SKM-1 treated with dmso at 0.1 percent for 144 hours (cell line): ENCODE data around the gene DAZAP1.
"Not testable (repeated sequence)": the region's sequence is repeated elsewhere in the genome, so short reads cannot be mapped to it uniquely, and the experiment has no call there.

Experiments used
- DNase-seq: peaks from one replicate; lab custom pipeline; 2025; ENCODE audit not compliant: unreplicated experiment; lab: John Stamatoyannopoulos, UW

DAZAP1 gene

DNA sequence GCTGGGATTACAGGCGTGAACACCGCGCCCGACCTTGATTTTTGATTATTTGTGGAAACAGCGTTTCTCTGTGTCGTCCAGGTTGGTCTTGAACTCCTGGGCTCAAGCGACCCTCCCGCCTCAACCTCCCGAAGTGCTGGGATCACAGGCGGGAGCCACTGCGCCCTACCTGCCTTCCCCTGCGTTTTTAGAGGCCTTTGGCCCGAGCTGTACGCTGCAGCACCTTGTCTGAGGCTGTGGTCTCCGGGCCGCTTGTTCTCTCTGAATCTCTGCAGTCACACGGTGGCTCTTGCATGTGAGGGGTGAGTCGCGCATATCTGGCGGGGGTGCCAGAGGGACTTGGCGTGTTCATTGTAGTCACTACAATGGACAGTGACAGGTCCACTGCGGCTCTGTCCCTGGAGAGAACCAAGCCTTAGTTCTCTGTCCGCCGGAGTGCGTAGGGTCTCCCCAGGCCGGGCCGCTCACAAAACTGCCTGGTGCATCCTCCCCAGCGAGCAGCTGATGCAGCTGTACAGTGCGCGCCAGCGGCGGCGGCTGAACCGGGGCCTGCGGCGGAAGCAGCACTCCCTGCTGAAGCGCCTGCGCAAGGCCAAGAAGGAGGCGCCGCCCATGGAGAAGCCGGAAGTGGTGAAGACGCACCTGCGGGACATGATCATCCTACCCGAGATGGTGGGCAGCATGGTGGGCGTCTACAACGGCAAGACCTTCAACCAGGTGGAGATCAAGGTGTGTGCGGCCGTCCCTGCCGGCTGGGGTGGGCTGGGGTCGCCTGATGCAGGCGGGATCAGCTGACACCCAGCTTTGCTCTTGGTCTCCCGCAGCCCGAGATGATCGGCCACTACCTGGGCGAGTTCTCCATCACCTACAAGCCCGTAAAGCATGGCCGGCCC, 32.4 kb downstream of the DAZAP1 start:
- not testable (repeated sequence) for DNase-seq

DNA sequence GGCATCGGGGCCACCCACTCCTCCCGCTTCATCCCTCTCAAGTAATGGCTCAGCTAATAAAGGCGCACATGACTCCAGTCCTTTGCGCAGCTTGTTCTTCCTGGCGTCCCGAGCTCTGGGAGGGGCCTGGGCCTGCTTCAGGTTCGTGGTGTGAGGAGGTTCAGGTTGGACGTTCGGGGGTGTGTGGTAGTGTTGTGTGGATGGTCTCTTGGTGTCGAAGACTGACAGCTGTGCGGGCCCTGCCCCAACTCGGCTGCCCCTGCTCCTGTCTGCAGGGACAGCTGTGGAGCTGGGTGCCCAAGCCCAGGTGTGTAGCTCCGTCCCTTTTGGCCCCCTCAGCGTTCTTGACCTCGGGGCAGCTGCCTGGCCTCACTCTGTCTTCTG, 33.0 kb downstream of the DAZAP1 start:
- no peak for DNase-seq

DNA sequence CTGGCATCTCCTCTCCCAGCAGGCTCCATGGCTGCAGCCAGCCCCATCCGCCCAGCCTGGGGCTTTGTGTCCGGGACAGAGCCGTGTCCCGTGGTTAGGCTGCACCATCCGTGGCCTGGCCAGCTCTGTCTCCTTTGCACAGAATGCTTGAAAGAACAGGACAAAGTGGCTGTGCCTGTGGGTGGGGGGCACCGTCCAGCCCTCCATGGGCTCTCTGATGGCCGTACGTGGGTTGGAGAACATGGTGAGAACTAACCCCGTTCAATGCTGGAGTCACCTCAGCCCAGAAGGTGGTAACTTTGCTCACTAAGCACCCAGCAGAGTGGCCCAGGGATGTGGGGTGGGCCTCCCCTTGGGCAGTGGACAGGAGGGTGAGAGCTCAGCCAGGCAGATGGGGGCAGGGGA, 33.6 kb downstream of the DAZAP1 start:
- no peak for DNase-seq

DNA sequence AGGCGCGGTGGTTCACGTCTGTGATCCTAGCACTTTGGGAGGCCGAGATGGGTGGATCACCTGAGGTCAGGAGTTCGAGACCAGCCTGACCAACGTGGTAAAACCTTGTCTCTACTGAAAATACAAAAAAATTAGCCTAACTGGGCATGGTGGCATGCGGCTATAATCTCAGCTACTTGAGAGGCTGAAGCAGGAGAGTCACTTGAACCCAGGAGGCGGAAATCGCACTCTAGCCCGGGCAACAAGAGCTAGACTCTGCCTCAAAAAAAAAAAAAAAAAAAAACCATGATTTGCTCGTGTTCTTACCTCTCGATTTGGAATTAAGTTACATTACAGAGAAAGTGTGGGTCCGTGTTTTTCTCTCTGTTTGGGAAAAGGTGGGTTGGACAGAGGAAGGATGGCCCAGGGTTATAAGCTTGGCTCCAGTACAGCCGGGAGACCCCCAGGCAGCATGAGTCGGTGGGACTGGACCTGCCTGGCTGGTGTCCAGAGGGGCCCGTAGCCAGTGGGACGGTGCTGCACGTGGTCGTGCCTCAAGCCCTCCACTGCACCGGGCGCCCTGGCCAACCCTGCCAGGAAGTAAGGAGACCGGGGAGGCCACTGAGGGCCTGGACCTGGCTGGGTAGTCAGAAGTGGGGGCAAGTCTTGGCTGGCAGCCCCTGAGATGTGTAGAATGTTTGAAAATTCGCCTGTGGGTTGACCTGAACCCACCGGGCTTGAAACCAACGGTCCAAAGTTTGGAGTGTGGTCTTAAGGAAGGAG, 34.5 kb downstream of the DAZAP1 start:
- no peak for DNase-seq

DNA sequence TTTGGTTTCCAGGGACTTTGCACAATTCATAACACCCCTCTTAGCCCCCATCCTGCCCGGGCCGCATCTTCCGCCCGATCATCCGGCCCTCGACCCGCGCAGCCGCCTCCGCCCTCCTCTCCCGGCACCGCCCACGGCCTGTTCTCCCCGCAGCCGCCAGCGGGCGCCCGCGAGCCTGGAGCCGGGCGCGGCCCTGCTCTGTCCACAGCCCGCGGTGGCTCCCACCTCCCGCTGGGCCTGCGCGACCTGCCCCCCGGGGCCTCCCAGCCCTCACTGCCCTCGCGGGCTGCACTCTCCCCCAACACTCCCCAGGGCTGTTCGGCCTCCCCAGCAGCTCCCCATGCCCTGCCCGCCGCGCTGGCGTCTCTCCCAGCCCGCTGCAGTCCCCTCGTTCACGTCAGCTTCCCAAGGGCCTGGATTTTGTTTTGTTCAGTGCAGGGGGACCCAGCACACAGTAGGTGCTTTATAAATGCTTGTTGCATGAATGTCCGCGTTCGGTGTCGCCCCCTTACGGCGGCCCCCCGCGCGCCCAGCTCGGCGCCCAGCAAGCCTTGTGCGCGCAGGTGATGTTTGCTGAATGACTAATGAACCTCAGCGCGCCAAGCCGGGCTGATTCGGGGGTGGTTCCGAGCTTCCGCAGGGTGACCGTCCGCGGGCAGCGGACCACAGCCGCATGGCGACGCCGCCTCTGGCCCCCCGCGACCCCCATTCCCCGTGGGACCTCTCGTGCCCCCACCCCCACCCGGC, 38.0 kb downstream of the DAZAP1 start:
- DNase-seq: peak; percentile 49

DNA sequence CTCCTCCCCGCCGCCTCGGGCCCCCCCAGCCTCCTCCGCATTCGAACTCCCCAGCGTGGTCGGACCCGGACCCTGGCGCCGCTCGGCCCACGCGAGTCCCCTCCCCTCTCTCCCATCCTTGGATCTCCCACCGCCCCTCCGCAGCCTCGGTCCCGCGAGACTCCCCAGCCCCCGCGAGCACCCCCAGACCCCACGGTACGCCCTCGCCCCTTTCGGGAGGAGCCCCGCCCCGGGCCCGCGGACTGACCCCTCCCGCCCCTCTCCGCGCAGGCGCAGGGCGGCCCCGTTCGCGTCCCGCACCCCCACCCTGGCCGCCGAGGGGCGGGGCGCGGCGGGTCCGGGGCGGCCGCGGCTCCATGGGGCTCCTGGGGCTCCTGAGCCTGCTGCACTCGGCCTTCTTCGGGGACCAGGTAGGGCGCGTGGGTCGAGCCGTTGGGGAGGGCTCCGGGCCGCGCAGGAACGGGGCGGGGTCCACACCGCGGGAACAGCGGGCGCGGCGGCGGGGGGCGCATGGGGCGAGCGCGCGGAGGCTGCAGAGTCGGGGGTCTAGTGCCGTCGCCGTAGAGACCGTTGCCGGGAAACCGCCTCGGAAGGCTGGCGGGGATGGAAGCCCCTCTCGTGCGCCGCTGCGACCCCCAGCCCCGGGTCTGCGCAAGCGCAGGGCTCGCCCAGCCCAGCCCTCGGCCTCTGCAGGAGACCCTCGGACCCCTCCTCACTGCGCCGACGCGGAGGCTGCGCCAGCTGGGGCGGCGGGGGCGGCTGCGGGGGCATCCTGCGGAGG, 38.7 kb downstream of the DAZAP1 start:
- DNase-seq: no peak

DNA sequence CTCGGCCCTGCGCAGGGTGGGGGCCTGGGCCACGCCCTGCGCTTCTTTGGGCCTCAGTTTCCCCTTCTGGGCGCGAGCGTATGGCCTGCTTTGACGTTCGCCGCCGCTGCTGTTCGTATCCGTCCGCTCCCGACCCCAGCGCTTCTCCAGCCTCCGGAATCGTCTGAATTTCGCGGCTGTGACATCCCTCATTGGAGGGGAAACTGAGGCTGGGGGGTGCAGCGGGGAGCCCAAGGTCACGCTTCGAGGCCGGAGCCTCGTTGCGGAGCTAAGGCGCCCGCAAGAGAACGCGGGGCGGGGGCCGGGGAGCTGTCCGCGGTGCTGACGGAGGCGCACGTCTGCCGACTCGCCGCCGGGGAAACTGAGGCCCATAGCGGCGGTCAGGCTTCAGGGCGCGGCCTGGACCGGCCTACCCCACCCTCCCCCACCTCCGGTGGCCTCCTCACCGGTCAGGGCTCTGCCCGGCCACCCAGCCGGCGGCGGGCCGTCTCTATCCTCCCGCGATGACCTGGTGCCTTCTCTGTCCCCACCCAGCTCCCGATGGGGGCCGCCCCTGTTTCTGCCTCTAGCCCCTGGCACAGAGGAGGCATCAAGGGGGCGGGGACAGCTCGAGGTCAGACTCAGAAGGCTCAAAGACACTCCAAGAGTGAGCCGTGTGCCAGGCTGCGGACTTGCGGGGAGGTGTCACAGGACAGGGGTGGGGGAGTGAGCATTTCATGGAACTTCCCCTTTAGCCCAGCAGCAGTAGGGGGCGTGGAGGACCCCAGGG, 39.5 kb downstream of the DAZAP1 start:
- no peak for DNase-seq

DNA sequence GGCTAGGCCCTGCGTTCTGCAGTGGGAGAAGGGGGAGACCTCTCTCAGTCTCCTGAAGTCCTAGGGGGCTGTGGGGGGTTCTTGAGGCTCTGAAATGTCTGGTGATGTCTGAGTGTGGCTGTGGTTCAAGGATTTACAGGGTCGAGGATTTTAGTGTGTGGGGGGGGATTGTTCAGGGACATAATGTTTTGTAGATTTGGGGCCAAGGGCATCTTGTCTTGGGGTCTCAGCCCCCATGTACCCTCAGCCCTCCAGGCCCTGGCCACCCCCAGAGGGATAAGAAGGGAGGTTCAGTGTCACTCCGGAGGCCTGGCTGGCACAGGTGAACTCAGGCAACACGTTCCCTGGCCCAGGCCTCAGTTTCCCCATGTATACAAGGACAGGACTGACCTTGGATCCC, 40.1 kb downstream of the DAZAP1 start:
- DNase-seq: no peak

DNA sequence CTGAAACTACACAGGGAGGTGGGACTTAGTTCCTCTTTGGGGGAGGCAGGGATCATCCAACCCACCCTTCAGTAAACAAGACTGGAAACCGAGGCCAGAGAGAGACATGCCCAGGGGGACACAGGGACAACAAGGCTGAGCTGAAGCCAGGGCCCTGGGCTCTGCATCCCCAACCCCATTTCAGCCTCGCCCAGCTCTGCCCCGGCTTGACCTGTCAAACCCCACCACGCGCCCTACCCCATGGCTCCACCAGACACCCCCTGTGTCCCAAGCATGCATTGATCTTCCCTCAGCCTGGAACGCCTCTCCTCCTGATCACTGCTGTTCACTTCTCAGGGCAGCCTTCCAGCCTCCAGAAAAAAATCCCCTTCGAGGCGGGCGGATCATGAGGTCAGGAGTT, 40.6 kb downstream of the DAZAP1 start:
- DNase-seq: no peak

DNA sequence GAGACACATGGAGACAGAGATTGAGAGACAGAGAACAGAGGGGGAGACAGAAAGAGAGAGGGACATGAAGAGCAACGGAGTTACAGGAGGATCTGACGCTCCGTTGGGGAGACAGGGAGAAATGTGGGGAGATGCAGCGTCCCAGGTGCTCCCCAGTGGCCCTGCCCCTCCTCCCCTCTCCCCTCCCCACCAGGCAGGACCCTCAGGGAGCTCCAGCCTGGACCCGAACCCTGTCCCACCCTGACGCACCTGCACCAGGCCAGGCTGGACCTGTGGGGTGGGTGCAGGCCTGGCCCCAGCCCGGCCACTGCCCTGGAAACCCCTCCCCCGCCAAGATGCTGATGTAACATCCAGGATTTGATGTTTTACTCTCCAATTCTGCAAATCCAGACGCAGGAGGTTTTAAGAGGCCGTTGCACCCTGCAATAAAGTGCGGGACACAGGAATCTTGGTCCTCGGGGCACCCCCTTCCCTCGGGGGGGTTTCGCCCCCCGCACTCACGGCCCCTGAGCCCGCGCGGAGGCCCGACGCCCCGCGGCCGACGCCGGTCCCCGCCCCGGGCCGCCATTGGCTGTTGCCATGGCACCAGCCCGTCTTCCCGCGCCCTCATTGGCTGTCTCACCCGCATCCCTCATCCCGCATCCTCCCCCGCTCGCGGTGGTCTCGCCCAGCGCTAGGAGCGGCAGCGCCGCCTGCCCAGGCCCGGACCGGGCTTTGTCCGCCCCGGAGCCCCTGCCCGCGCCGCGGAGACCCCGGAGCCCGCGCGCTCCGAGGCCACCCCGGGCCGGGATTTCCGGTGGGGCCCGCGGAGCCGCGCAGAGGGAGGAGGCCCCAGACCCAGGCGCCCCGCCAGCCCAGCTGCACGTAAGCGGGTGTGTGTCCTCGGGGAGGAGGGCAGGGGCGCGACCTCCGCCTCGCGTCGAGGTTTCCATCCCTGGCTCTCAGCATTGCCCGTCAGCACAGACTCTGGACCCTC, 42.4 kb downstream of the DAZAP1 start, which contains the start of gene APC2:
APC2 (plus strand) TSS at position 655 of the 976 bp plus-strand sequence. CDS start 2,881 bp downstream, outside the sequence.
- no peak for DNase-seq

DNA sequence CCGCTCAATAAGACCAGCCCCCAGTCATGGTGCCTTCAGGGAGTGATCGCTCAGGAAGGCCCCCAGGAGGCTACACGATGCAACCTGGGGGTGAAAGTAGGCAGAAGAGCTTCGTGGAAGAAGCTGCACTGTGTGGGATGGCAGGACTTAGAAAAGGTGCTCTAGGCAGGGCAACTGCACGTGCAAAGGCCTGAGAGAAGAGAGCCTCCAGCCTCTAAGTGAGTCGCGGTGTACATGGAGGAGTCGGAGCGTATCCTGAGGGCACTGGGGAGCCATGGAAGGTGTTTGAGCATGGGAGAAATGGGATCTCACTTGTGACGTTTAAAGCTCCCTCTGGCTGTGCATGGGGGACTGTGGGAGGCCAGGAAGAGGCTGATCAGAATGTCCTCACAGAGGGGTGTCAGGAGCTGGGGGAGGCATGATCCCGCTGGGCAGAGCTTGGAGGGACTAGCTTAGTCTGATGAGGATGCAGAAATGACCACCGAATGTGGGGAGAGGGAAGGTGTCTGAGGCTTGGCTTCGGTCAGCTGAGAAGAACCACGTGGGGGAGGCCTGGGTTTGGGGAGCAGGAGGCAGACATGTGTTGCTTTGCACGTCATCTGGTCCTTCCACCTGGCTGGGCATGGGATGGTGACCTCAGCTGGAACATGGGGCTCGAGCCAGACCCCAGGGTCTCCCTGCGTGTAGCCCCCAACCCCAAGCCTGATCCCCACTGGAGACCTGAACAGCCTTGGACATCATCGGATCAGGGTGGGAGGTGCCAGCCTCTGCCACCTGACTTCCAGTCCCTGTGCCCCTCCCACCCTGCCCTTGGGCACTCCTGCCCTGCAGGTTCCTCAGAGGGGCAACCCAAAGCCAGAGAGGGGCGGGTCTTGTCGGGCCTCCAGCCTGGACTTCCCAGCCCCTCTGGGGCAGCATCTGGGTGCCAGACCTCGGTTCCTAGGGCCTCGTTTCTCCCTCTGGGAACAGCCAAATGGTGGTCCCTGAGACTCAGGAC, 43.6 kb downstream of the DAZAP1 start:
- no peak for DNase-seq

DNA sequence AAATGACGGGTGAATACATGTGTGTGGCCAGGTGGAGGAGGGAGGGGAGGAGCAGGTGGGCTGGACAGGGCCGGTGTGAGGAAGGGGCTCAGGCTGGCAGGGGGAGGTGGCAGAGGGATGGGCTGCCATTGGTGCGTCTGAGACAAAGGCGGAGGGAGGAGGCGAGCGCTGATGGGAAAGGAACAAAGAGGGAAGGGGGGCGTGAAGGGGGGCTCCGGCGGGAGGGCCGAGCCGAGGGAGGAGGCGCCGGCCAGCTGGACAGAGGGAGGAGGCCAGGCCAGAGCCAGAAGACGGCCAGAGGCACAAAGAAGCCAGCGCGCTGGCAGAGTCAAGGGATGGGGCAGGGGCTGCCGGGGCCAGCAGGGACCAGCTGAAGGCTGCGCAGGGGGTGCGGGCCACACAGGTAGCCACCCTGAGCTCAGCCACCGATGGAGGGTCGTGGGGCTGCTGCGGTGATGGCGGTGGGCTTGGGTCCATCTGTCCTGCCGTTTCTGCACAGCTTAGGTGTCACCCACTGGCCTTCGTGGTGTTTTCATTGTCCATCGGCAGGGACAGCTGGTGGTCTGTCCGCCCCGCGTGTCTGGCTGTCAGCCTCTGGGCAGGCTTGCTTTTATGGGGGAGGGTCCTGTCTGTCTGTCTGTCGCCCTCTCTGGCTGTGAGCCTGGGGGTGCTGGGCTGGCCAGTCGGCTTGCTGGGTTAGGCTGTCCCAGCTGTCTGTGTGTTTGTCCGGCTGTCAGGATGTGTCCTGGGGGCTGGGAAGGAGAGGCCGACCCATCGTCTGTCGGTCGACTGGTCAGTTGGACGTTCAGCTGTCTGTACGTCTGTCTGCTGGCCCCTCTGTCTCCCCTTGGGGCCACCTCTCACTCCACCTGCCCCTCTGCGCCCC, 44.8 kb downstream of the DAZAP1 start:
- DNase-seq: no peak

DNA sequence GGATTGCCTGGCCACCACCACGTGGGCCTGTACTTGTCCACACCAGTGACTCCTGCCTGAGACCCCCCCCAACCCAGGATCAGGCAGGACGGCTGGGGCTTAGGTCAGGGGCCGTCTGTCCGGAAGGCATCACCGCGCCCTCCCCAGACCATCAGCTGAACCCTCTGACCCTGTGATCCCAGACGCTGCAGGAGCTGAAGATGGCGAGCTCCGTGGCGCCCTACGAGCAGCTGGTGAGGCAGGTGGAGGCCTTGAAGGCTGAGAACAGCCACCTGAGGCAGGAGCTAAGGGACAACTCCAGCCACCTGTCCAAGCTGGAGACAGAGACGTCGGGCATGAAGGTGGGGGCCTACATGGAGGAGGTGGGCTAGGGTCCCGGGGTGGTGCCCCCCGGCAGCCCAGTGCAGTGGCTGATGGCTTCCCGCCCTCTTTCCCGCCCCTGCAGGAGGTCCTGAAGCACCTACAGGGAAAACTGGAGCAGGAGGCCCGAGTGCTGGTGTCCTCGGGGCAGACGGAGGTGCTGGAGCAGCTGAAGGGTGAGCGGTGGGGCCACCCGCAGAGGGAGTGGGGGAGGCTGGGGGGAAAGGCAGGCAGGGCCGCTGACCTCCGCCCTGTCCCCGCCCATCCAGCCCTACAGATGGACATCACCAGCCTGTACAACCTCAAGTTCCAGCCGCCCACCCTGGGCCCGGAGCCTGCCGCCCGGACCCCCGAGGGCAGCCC, 45.6 kb downstream of the DAZAP1 start:
- DNase-seq: no peak

DNA sequence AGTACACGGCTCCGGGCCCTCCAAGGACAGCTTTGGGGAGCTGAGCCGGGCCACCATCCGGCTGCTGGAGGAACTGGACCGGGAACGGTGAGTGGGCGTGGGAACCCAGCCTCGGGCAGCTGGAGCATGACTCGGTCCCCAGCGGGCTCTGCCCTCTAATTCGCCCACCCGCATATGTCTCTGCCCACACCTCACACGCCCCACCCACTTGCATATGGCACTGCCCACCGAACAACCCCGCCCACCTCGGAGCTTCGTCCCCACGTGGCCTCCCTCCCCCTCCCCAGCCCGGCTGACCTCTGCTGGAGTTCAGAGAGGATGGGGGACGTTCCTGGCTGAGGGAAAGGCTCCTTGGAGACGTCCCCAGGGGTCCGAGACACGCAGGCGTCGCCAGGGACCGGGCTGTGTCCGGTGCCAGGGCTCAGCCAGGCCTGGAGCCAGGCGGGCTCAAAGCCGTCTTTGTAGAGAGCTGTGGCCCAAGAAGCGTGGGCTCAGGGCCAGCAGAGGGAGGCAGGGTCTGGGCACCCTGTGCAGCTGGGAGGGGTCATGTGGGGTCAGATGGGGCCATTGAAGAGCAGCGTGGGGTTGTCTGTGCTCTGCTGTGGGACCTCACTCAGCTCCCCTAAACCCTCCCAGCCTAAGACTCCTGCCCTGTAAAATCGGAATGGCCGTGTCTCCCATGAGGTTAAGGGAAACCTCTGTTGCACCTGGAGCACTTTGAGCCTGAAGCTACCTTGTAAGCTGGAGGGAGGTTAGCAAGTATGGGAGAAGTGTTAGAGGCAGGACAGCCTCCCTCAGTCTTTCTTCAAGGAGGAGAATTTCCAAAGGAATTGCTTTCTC, 46.4 kb downstream of the DAZAP1 start:
- no peak for DNase-seq

DNA sequence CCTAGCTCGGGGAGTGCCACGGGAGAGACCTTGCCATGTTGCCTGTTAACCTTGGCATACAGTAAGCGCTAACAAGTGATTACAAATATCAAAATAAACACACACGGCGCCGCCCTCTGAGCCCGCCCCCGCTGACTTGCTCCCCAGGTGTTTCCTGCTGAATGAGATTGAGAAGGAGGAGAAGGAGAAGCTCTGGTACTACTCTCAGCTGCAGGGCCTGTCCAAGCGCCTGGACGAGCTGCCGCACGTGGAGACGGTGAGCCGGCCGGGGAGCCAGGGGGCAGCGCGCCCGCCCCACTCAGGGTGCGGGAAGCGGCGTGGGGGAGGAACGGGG, 47.6 kb downstream of the DAZAP1 start:
- DNase-seq: no peak
